HK-2 (cell line): ENCODE data around the gene ALPL.
A peak's percentile ranks its signal among the peaks of the same experiment; 100 is the strongest.
"Not testable (repeated sequence)": the region's sequence is repeated elsewhere in the genome, so short reads cannot be mapped to it uniquely, and the experiment has no call there.

Experiments
- DNase-seq: peaks from one replicate; pipeline ENCODE4 v3.0.0-alpha.2; 2018; ENCODE audit not compliant: unreplicated experiment

ALPL gene

DNA sequence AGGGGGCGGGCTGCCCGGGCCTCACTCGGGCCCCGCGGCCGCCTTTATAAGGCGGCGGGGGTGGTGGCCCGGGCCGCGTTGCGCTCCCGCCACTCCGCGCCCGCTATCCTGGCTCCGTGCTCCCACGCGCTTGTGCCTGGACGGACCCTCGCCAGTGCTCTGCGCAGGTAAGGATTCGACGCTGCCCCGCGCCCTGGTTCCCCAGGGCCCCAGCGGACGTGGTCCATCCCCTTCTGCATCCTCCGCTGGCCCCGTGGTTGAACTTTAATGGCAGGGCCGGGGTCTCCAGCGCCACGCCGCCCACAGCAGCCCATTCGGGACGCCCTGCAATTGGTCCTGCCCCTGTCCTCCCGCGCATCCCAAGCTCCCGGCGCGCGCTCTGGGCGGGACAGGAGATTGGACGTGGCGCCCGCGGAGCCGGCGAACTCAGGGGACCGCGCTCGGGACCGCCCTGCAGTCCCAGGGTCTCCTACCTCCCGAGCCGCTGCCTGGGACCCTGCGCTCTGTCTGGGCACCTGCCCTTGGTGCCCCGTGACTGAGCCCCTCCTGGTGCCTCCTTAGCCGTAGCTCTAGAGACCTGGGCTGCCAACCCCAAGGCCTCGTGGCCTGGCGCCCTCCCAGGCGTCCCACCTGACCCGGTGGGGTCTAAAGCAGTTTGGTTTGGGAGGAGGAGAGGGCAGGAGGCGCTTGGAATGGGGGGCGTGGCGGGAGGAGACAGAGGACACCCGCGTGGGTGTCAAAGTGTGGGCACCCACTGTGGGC lies at the start of gene ALPL:
ALPL (plus strand) TSS at position 73 of the 762 bp plus-strand sequence. CDS start 44,659 bp downstream, outside the sequence.
- no peak for DNase-seq

DNA sequence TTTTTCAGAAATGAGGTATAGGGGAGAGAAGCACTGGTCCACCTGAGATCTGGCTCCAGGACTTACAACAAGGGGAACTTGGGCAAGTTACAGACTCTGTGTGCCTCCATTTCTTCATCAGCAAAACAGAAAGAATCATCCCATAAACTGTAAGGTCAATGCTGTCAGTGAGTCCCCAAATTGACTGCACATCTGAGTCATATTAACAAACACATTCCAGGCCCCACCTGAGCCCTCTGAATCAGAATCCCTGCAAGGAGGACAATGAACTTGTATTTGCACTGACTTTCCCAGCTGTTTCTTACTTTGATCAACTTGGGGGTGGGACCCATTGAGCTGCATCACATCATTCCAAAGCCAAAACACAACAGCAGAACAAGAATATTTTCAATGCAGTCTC lies 44.1 kb upstream of the ALPL start:
- DNase-seq, result not testable (repeated sequence)

DNA sequence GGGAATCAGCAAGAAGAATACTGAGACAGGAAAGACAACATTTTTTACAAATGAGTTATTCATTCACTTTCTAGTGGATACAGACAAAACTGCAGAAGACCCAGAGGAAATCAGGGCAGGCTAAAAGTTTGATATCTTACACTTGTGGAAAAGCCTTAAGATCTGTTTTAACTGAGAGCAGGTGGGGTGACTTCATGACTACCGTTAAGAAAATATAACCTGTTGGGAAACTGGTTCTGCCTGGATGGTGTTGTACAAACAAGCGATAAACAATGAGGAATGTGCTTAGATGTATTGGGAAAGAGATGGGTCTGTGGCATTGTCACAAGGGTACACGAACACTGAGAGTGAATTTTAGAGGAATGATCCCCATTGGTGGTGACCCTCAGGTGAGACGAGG lies 41.3 kb upstream of the ALPL start:
- DNase-seq, result not testable (repeated sequence)

DNA sequence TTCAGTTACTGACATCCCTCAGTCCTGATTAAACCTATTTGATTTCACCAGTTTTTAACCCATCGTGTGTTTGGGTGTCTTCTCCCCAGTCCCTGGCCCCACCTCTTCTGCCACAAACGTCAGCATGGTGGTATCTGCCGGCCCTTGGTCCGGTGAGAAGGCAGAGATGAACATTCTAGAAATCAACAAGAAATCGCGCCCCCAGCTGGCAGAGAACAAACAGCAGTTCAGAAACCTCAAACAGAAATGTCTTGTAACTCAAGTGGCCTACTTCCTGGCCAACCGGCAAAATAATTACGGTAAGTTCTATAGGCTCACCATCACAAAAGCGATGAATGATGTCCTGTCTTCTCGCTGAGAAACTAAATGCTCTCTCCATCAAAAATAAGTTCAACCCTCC lies 40.6 kb upstream of the ALPL start:
- no peak for DNase-seq

DNA sequence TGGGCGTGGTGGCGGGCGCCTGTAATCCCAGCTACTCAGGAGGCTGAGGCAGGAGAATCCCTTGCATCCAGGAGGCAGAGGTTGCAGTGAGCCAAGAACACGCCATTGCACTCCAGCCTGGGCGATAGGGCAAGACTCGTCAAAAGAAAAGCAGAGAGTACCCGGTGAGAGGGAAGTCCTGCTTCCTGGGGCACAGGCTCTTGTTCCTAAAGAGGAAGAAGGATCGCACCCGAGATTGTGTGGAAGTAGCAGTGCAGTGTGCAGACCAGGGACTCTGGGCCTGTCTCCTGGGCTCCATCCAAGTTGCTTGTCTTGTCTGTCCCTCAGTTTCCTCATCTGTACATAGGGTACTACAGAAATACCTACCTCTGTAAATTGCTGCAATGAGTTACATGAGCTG lies 39.6 kb upstream of the ALPL start:
- no peak for DNase-seq

DNA sequence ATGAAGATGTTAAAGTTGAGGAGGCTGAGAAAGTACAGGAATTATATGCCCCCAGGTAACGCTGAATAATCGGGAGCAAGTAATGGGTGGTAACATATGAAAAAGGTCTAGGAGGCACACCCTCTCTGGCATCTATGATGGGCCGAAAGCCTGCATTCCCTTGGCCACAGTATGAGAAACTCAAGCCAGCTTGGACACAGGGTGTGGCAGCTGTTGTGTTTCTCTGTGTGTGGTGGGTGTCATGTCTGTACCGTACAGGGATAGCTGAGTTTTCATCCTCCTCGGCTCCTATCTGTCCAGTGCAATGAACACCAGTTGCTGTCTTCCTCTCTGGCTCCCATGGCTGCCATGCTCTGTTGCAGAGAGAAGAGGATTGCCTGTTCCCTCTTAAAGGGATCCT lies 36.4 kb upstream of the ALPL start:
- DNase-seq, result no peak

DNA sequence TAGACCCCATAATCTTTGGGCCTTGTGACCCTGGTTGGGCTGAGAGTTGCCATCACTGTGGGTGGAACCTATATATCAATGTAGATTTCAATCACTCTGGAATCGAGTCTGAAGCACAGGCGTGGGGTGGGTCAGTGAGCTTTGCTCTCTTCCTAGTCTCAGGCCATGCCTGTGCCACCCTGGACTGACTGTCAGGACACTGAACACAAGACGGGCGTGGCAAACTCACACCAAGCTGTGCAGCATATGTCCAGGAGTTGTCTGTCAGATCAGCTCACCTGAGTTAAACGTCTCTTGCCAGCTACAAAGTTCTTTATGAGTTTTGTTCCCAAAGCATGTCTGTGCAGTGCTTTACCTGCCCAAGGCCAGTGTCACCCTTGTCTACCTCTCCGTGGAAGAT lies 30.9 kb upstream of the ALPL start:
- DNase-seq, result no peak

DNA sequence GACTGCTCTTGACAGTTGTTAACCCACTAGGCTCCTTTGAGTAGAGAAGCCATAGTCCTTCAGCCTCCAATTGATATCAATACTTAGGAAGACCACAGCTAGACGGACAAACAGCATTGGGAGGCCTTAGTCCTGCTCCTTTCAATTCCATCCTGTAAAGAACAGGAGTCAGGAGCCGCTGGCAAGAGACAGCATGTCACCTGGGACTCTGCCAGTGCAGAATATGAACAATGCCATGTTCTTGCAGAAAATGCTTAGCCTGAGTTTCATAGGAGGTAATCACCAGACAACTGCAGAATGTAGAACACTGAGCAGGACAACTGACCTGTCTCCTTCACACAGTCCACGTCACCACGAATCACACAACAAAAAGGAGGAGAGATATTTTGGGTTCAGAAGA lies 25.3 kb upstream of the ALPL start:
- DNase-seq, result not testable (repeated sequence)

DNA sequence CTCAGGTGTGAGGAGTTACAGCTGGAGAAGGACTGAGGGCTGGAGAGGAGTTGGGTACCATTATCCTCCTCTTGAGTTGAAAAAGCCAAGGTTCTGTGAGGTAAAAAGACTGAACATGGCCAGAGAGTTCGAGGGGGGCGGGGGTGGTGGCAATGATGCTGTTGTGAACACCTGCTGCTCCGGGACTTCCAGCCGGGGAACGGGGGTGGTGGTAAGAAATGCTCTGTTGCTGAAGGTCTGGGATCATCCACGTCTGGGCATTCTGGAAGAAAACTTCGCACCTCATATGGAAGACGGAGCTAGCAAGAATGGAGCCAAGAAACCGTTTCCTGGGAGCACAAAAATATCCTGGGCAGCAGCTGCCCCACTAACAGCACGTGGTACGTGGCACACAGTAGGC lies 20.1 kb upstream of the ALPL start:
- DNase-seq, result no peak

DNA sequence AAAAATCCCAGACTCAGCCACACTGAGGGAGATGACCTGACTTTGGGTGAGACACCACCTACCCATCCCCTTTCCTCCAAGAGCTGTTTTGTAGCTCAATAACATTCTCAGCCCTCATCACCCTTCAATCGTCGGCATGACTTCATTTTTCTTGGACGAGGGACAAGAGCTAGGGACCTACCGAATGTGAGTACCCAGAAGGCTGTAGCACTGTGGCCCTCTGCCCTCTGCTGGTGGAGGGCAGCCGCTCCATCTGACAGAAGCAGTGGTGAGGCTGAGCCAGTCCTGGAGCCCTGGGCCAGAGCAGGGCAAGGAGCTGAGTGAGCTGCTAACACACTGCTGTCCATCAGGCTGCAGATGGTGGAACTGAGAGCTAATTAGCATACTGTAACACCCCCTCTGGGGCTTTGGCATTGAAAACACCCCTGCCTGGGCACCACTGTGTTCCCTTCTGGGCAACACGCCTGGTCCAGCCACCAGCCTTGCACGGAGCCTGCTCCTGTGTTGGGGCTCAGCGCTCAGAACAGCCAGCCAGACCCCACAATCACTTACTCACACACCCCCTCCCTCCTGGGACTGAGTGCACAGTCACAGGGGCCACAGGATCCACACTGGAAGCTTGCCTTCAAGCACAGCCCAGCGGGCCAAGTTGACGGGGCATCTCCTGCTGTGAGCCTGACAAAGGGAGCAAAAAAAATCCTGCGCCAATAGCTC lies 18.3 kb upstream of the ALPL start:
- DNase-seq, result peak; percentile 26

DNA sequence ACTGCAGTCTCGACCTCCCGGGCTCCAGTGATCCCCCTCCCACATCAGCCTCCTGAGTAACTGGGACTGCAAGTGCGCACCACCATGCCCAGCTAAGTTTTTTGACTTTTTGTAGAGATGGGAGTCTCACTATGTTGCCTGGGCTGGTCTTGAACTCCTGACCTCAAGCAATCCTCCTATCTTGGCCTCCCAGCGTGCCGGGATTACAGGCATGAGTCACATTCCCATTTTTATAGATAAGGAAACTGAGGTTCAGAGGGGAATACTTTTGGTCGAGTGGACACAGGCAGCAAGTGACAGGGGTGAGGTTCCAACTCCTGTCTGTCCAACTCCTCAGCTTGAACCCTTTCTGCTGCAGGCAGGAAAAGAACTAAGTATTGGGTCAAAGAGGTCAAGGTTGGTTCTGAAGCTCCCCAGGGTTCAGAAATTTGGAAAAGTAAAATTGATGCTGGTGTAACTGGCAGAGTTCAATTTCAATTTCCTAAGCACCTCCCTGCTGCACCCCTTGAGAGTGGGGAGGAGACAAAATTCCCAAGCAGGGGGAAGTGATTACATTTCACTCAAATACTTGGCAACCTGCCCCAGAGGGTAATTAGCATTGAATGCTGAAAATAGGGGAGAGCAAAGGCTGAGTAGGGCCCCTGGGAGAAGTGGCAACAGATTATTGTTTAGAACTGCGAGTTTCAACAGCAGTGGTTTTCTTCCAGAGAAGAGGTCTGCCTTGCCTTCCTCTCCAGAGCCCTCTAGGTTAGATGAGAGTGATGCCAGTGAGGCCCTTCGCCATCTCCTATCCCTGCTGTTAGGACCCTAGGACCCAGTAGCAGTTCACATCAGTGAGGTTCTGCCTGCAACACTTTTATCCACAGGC lies 17.5 kb upstream of the ALPL start:
- DNase-seq, result no peak

DNA sequence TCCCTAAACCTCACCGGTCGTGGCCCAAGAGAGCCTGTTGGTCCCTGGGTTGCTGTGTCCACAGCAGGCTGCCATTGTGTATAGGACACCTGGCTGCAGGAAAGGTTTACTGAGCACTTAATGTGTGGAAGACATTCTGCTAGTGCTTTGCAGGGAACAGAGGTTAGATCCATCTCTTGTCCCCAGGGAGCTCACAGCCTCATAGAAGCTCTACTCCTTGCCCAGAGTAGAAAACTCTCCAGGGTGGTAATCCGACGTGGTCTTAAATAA lies 16.9 kb upstream of the ALPL start:
- no peak for DNase-seq

DNA sequence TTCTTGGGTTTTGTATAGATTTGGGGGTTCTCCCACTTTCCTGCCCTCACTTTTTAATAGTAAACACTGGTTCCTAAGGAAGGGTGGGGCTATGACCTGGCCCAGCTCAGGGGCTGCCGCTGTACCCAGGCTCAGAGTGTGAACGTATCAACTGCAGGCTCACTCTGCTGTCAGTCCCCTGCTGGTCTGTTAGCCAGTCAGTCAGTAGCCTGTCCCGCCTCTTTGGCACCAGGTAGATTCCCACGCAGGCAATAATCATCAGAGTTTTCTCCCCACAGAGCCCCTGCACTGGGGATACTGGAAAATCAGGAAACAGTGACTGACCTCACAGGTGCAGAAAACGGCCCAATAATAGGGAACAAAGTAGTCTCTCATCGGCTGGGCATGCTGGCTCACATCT lies 15.0 kb upstream of the ALPL start:
- no peak for DNase-seq

DNA sequence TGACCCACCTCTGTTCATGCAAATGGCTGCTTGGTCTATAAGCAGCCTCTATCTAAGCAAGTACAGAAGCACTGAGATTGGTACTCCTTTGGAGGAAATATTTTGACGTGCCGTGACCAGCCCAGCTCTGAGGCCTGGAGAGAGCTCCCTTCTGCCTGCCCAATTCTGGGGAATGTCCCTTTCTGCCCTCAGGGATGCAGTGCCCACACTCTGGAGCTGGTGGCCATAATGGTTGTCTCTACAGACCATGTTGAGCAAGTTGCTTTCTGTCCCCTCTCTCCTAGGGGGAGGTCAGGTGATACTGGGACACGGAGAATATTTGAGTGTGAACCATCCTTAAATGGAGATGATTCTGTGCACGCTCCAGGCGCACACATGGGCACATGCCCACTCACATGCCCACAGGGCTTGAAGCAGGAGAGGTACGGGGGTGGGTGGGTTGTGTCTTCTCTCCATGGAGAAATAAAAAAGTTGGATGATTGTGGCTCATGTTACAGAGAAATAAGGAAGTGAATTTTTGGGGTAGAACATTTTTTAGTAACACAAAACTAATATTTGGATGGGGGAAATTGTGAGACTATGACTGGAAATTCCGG lies 13.9 kb upstream of the ALPL start:
- DNase-seq, result no peak

DNA sequence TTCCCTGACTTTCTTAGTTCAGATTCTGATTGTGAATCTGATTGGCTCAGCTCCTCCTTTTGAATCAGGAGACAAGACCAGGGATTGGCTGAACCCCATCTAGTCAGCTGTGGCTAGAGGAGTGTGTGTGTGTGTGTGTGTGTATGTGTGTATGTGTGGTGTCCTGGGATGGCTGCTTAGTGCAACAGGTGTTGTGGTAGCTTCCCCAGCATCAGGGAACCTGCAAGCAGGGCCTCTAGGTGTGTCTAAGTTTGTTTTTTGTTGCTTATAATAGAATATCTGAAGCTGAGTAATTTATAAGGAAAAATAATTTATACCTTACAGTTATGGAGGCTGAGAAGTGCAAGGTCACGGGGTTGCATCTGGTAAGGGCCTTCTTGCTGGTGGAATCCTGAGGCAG lies 13.2 kb upstream of the ALPL start:
- no peak for DNase-seq

DNA sequence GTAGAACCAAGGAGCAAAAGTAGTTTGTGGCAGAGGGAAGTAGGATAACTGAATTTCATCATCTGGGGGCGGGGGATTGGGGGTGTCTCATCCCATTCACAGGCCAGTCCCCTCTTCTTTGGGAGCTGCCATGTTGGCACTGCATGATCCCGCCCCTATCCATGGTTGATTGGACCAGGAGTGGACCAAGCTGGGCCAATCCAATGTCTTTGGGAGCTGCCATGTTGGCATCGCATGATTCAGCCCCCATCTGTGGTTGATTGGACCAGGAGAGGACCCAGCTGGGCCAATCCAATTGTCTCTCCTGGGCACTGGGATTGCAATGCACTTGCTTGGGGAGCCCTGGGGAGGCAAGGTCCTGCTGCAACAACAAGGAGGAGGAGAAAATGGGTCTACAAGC lies 12.3 kb upstream of the ALPL start:
- no peak for DNase-seq

DNA sequence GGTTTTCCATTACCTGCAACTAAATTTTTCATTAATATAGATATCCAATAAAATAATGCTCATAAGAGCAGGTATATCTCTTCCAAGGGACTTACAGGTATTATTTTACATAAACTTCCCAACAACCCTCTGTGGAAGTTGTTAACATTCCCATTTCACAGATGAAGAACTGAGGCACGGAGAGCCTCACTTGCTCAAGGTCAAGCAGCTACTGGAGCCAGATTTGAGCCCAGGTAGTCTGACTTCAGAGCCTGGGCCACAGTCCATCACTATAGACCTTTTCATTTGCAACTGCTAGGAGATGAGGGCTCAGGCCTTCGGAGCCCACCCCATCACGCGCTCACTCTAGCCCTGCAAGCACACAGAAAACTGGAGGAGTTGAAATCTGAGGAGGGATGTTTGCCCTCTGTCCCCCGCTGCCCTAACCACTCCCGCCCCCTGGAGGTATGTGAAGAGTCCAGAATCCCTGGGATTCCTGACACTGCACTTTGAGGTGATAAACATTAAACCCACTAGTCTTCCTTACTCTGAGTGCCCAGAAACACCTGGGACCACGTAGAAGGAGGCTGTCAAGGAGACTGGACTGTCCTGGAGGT lies 11.7 kb upstream of the ALPL start:
- DNase-seq, result no peak

DNA sequence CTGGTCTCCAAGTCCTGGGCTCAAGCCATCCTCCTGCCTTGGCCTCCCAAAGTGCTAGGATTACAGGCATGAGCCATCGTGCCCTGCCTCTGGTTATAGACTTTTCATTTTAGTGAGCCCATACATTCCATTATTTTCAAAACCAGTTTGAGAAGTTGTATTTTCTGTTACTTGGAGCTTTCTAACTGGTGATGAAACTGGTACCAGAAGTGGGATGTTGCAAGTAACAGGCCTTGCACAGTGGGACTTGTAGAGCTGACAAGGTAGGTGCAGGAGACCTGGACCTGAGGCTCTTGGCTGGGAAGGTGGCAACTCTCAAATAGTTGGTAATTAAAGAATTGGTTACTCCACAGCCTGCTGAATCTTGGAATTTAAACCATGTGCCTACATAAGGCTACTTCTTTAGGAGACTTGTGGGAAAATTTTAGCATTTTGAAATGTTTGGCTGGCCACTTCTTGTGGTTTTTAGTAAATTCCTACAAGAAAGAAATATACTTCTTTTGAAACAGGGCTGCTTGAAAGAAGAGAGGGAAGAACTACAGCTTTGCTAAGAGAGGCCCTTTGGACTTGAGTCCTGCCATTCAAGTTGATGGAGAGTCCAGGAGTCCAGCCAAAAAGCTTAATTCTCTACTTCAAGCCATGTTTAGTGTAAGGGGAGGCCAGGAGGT lies 9.8 kb upstream of the ALPL start:
- DNase-seq, result no peak

DNA sequence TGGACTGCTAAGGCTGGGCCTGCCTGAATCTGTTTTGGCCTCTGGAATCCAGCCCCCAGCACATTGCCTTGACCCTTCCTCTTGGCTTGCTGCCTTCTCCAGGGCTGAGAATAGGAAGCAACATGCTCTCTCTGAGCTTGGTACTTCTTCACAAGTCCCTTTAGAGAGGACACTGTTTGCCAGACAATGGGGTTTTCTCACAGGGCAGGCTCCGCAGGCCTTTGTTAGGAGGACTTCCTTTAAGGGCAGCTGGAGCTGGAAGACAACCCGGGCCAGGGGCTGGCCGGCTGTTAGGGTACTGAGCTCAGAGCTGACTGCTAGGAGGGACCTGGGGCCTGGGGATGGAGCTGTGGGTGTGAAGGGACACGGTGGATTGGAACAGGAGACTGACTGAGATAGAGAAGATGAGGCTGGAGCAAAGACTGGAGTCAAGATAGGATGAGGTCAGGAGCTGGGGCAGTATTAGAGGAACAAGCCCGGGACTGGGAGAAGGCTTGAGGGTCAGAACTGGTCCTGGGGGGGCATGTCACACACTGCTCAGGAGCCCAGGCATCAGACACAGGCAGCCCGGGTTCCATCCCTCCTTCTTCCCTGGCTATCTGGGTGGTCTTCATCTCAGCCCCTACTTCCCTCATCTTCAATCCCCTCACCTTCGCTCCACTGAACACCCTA lies 5.4 kb upstream of the ALPL start:
- no peak for DNase-seq

DNA sequence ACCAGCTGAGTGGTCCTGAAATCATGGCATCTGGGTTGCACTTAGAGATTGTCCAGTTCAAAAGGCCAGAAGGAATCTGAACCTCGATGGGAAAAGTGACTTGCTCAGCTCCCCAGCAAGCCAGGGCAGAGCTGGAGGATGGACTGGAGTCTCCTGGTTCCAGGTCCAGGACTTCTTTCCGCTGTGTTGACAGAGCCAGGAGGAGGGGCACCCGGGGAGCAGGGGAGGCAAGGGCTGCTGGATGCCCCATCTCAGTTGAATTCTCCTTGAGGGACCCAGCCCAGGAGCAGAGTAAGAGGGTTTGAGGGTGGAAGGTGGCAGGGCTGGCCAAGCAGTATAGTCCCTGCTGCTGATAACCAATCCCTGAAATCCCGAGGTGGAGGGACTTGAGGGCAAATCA lies 2.4 kb upstream of the ALPL start:
- DNase-seq, result no peak
